GM12891 (cell line): ENCODE results near the gene LZTS3.

ENCODE experiments used
- POLR2A ChIP-seq: IDR thresholded peaks from 2 replicates; pipeline ENCODE4 v1.6.1; 2011; ENCODE audit warnings: low read depth, low read length, control low read depth
- POLR2AphosphoS5 ChIP-seq: IDR thresholded peaks from 2 replicates; pipeline ENCODE4 v1.6.1; 2011; ENCODE audit warnings: low read depth, low read length, control low read depth
- SPI1 ChIP-seq: IDR thresholded peaks from 2 replicates; pipeline ENCODE4 v1.6.1; 2011; ENCODE audit warnings: low read depth, low read length, control low read depth
- TAF1 ChIP-seq: IDR thresholded peaks from 2 replicates; pipeline ENCODE4 v1.6.1; 2011; ENCODE audit warnings: low read depth, low read length, control low read depth

- TF ChIP-seq TAF1 (no peak), POLR2AphosphoS5 (no peak), POLR2A (no peak), SPI1 (no peak)
Observed at GRCh38 chr20:3123542-3123941, 49.8 kb downstream of the LZTS3 start.
